Mesendoderm (in vitro differentiated cells): ENCODE data around the gene ITGB2.

Experiments
- DNase-seq: peaks from one replicate; pipeline ENCODE4 v3.0.0; 2013
- H2AK5ac ChIP-seq: 2 replicates; pipeline ENCODE4 v1.6.1; 2013; ENCODE audit warnings: low read length, inconsistent platforms
- H2BK120ac ChIP-seq: 2 replicates; pipeline ENCODE4 v1.6.1; 2013; ENCODE audit warnings: low read depth, mild to moderate bottlenecking, low read length, moderate library complexity, mixed read lengths
- H2BK15ac ChIP-seq: replicated peaks from 2 replicates; pipeline ENCODE4 v1.6.1; 2013; ENCODE audit warnings: low read depth, mild to moderate bottlenecking, moderate library complexity
- H2BK5ac ChIP-seq: 2 replicates; pipeline ENCODE4 v1.6.1; 2013; ENCODE audit warnings: low read length, inconsistent platforms
- H3K18ac ChIP-seq: 2 replicates; pipeline ENCODE4 v1.6.1; 2013; ENCODE audit warnings: mild to moderate bottlenecking, low read length, mixed read lengths
- H3K23ac ChIP-seq: one replicate; pipeline ENCODE4 v1.6.1; 2013; ENCODE audit warnings: low read length
- H3K27ac ChIP-seq: 2 replicates; pipeline ENCODE4 v1.5.1; 2013; ENCODE audit warnings: low read depth, mild to moderate bottlenecking, inconsistent platforms, low read length, moderate library complexity
- H3K27me3 ChIP-seq: 2 replicates; pipeline ENCODE4 v1.6.1; 2013; ENCODE audit warnings: low read length, control low read depth, mild to moderate bottlenecking, inconsistent platforms; ENCODE audit not compliant: insufficient read depth, poor library complexity
- H3K36me3 ChIP-seq: 2 replicates; pipeline ENCODE4 v1.6.1; 2013; ENCODE audit warnings: low read length, inconsistent platforms; ENCODE audit not compliant: control insufficient read depth, insufficient read depth
- H3K4ac ChIP-seq: one replicate; pipeline ENCODE4 v1.6.1; 2013; ENCODE audit warnings: low read depth, mild to moderate bottlenecking, low read length, moderate library complexity
- H3K4me1 ChIP-seq: 2 replicates; pipeline ENCODE4 v1.6.1; 2013; ENCODE audit warnings: low read depth, low read length, inconsistent platforms; ENCODE audit not compliant: control insufficient read depth
- H3K4me2 ChIP-seq: 2 replicates; pipeline ENCODE4 v1.6.1; 2013; ENCODE audit warnings: low read length
- H3K4me3 ChIP-seq: 2 replicates; pipeline ENCODE4 v1.5.1; 2013; ENCODE audit warnings: mild to moderate bottlenecking, low read length
- H3K56ac ChIP-seq: one replicate; pipeline ENCODE4 v1.6.1; 2013; ENCODE audit warnings: low read length
- H3K79me1 ChIP-seq: 2 replicates; pipeline ENCODE4 v1.6.1; 2013; ENCODE audit warnings: low read length, inconsistent platforms
- H3K79me2 ChIP-seq: 2 replicates; pipeline ENCODE4 v1.6.1; 2013; ENCODE audit warnings: mild to moderate bottlenecking, low read length; ENCODE audit not compliant: control insufficient read depth, insufficient read depth
- H3K9ac ChIP-seq: 2 replicates; pipeline ENCODE4 v1.6.1; 2013; ENCODE audit warnings: low read length, inconsistent platforms
- H4K5ac ChIP-seq: one replicate; pipeline ENCODE4 v1.6.1; 2013; ENCODE audit warnings: low read length
- H4K8ac ChIP-seq: one replicate; pipeline ENCODE4 v1.6.1; 2013; ENCODE audit warnings: low read depth, mild to moderate bottlenecking, control low read depth, low read length, moderate library complexity
- WGBS: extraction: QIAGEN DNeasy Blood & Tissue Kit; methylation state at CpG from one replicate; pipeline ENCODE4 v1.1.7; 2013; ENCODE audit warnings: low lambda C conversion rate, missing lambda C conversion rate; ENCODE audit not compliant: insufficient coverage; ENCODE audit errors: extremely low coverage; 5-methylcytosine and 5-hydroxymethylcytosine counted together

The ITGB2 gene

GRCh38 chr21:44858291-44858690 is 62.4 kb downstream of the ITGB2 start:
- Histone ChIP-seq H2BK5ac (no peak overlapping the region), H3K27ac (no peak overlapping the region), H3K4ac (no peak overlapping the region), H3K79me2 (peaks cover 30% of the 10 kb centered on the region), H4K5ac (no peak overlapping the region), H2BK120ac (no peak overlapping the region), H3K27me3 (no peaks in the 10 kb centered on the region), H3K36me3 (peaks cover 19% of the 10 kb centered on the region), H3K4me2 (no peak overlapping the region), H3K9ac (no peak overlapping the region), H2BK15ac (no peak overlapping the region), H3K4me1 (no peaks in the 10 kb centered on the region), H3K4me3 (no peak overlapping the region), H3K56ac (no peak overlapping the region), H3K23ac (no peak overlapping the region), H3K18ac (no peak overlapping the region), H3K79me1 (peaks cover 30% of the 10 kb centered on the region), H2AK5ac (no peak overlapping the region), H4K8ac (no peak overlapping the region)
- DNase-seq: no peak
- no CpG with 5 or more reads among the region's 15 CpGs for WGBS

- no peak overlapping the region for H3K4ac ChIP-seq
- no peak overlapping the region for H3K9ac ChIP-seq
- H3K56ac ChIP-seq: no peak overlapping the region
- no peak overlapping the region for H2BK5ac ChIP-seq
- no peak overlapping the region for H3K18ac ChIP-seq
- H3K4me1 ChIP-seq: no peaks in the 10 kb centered on the region
- H2AK5ac ChIP-seq: no peak overlapping the region
- no CpG with 5 or more reads among the region's 16 CpGs for WGBS
- no peak overlapping the region for H4K5ac ChIP-seq
- H3K36me3 ChIP-seq: peaks cover 19% of the 10 kb centered on the region
- H2BK15ac ChIP-seq: no peak overlapping the region
- DNase-seq: no peak
- H3K4me2 ChIP-seq: no peak overlapping the region
- H2BK120ac ChIP-seq: no peak overlapping the region
- H3K79me1 ChIP-seq: peaks cover 30% of the 10 kb centered on the region
- H3K27me3 ChIP-seq: no peaks in the 10 kb centered on the region
- H3K79me2 ChIP-seq: peaks cover 26% of the 10 kb centered on the region
- no peak overlapping the region for H3K4me3 ChIP-seq
- no peak overlapping the region for H3K23ac ChIP-seq
- no peak overlapping the region for H3K27ac ChIP-seq
- H4K8ac ChIP-seq: no peak overlapping the region
Observed at GRCh38 chr21:44857127-44857892, 63.4 kb downstream of the ITGB2 start.

GRCh38 chr21:44856131-44856530 is 64.6 kb downstream of the ITGB2 start:
- no peaks in the 10 kb centered on the region for H3K27me3 ChIP-seq
- no peak overlapping the region for H4K5ac ChIP-seq
- H3K4me1 ChIP-seq: no peaks in the 10 kb centered on the region
- peaks cover 19% of the 10 kb centered on the region for H3K36me3 ChIP-seq
- no peak overlapping the region for H3K9ac ChIP-seq
- no peak overlapping the region for H2BK15ac ChIP-seq
- H2AK5ac ChIP-seq: no peak overlapping the region
- H3K4me3 ChIP-seq: no peak overlapping the region
- H3K56ac ChIP-seq: no peak overlapping the region
- H3K23ac ChIP-seq: no peak overlapping the region
- no CpG with 5 or more reads among the region's 17 CpGs for WGBS
- H3K79me2 ChIP-seq: peaks cover 16% of the 10 kb centered on the region
- H3K27ac ChIP-seq: no peak overlapping the region
- H3K18ac ChIP-seq: no peak overlapping the region
- H3K4me2 ChIP-seq: no peak overlapping the region
- no peak overlapping the region for H2BK5ac ChIP-seq
- H2BK120ac ChIP-seq: no peak overlapping the region
- H4K8ac ChIP-seq: no peak overlapping the region
- H3K4ac ChIP-seq: no peak overlapping the region
- peaks cover 22% of the 10 kb centered on the region for H3K79me1 ChIP-seq
- DNase-seq: no peak

- Histone ChIP-seq H3K27ac (no peak overlapping the region), H2BK120ac (no peak overlapping the region), H3K79me2 (peaks cover 14% of the 10 kb centered on the region), H3K56ac (no peak overlapping the region), H3K79me1 (peaks cover 22% of the 10 kb centered on the region), H3K23ac (no peak overlapping the region), H3K4me3 (no peak overlapping the region), H3K36me3 (peaks cover 22% of the 10 kb centered on the region), H2BK5ac (no peak overlapping the region), H3K18ac (no peak overlapping the region), H3K9ac (no peak overlapping the region), H3K27me3 (no peaks in the 10 kb centered on the region), H2AK5ac (no peak overlapping the region), H3K4me2 (no peak overlapping the region), H2BK15ac (no peak overlapping the region), H3K4ac (no peak overlapping the region), H4K5ac (no peak overlapping the region), H3K4me1 (no peaks in the 10 kb centered on the region), H4K8ac (no peak overlapping the region)
- no peak for DNase-seq
- no CpG with 5 or more reads among the region's 14 CpGs for WGBS
Observed at GRCh38 chr21:44855572-44855971, 65.1 kb downstream of the ITGB2 start.

- Histone ChIP-seq H2AK5ac (no peak overlapping the region), H3K4me3 (no peak overlapping the region), H3K4me1 (no peaks in the 10 kb centered on the region), H3K27me3 (no peaks in the 10 kb centered on the region), H3K18ac (no peak overlapping the region), H3K9ac (no peak overlapping the region), H3K4me2 (no peak overlapping the region), H2BK120ac (no peak overlapping the region), H3K79me2 (peaks cover 14% of the 10 kb centered on the region), H3K23ac (no peak overlapping the region), H3K79me1 (peaks cover 22% of the 10 kb centered on the region), H3K36me3 (peaks cover 23% of the 10 kb centered on the region), H4K5ac (no peak overlapping the region), H2BK15ac (no peak overlapping the region), H2BK5ac (no peak overlapping the region), H3K4ac (no peak overlapping the region), H3K27ac (no peak overlapping the region), H4K8ac (no peak overlapping the region), H3K56ac (no peak overlapping the region)
- DNase-seq: no peak
- no CpG with 5 or more reads among the region's 31 CpGs for WGBS
Observed at GRCh38 chr21:44854664-44855446, 65.8 kb downstream of the ITGB2 start.
